A172 (cell line): ENCODE results near the gene SCP2D1. TPM values are rescaled to one million over a fixed set of nuclear protein-coding genes. Genes with fewer than 3 reads are reported as not detected.

Experiments
- DNase-seq: peaks from one replicate; pipeline ENCODE4 v3.0.0-alpha.2; 2015; ENCODE audit warnings: low spot score
- total RNA-seq: library from RNA; depleted of rRNA; stranded (reverse); fragments of >200 nt; shearing (Covaris generic); gene quantifications from 2 replicates; pipeline ENCODE4 v1.2.3, GENCODE V29; 2014

SCP2D1 gene
- total RNA-seq, 1 experiment from 2014 or later, result not detected

GRCh38 chr20:18815194-18815942 lies 1.8 kb downstream of the SCP2D1 start:
- no peak for DNase-seq

GRCh38 chr20:18822832-18823231 lies 9.2 kb downstream of the SCP2D1 start:
- DNase-seq, result no peak

- DNase-seq, result peak; percentile 86
Observed at GRCh38 chr20:18831830-18832499, 18.4 kb downstream of the SCP2D1 start.

GRCh38 chr20:18832546-18833200 lies 19.1 kb downstream of the SCP2D1 start:
- peak; percentile 35 for DNase-seq

GRCh38 chr20:18835466-18836256 lies 22.1 kb downstream of the SCP2D1 start:
- no peak for DNase-seq

GRCh38 chr20:18837718-18838117 lies 24.1 kb downstream of the SCP2D1 start:
- DNase-seq, result no peak

- peak; percentile 87 for DNase-seq
Observed at GRCh38 chr20:18839507-18840247, 26.1 kb downstream of the SCP2D1 start.

GRCh38 chr20:18840248-18840645 lies 26.7 kb downstream of the SCP2D1 start:
- DNase-seq, result no peak

- DNase-seq, result no peak
Observed at GRCh38 chr20:18845017-18845416, 31.4 kb downstream of the SCP2D1 start.

GRCh38 chr20:18847226-18847755 lies 33.7 kb downstream of the SCP2D1 start:
- DNase-seq, result no peak

- DNase-seq, result no peak
Observed at GRCh38 chr20:18849131-18849530, 35.5 kb downstream of the SCP2D1 start.

- DNase-seq, result no peak
Observed at GRCh38 chr20:18851629-18852028, 38.0 kb downstream of the SCP2D1 start.

- DNase-seq, result no peak
Observed at GRCh38 chr20:18852318-18852717, 38.7 kb downstream of the SCP2D1 start.

- no peak for DNase-seq
Observed at GRCh38 chr20:18853216-18853615, 39.6 kb downstream of the SCP2D1 start.

GRCh38 chr20:18853946-18854646 lies 40.5 kb downstream of the SCP2D1 start:
- no peak for DNase-seq

GRCh38 chr20:18855882-18856281 lies 42.3 kb downstream of the SCP2D1 start:
- no peak for DNase-seq

GRCh38 chr20:18856873-18857272 lies 43.3 kb downstream of the SCP2D1 start:
- DNase-seq, result no peak

GRCh38 chr20:18857640-18858039 lies 44.1 kb downstream of the SCP2D1 start:
- peak; percentile 88 for DNase-seq

- DNase-seq, result no peak
Observed at GRCh38 chr20:18858816-18859215, 45.2 kb downstream of the SCP2D1 start.
